Parathyroid adenoma (tissue), 2 donors: ENCODE data around the gene PPP1R3E.
A peak's percentile ranks its signal among the peaks of the same experiment; 100 is the strongest.
"Not testable (repeated sequence)": the region's sequence is repeated elsewhere in the genome, so short reads cannot be mapped to it uniquely, and the experiment has no call there.

ENCODE experiments used
- H2AFZ ChIP-seq: fragments of 300-600 bp; sonication (generic); one replicate; pipeline ENCODE4 v1.7.0; 2017; ENCODE audit warnings: antibody characterized with exemption, mild to moderate bottlenecking
- H3K27ac ChIP-seq: fragments of 300-600 bp; sonication (generic); one replicate; pipeline ENCODE4 v1.7.0; 2017
- H3K27me3 ChIP-seq: fragments of 300-600 bp; sonication (generic); one replicate; pipeline ENCODE4 v1.7.0; 2017; ENCODE audit warnings: low read length; ENCODE audit not compliant: control insufficient read depth, insufficient read depth
- H3K36me3 ChIP-seq: fragments of 300-600 bp; sonication (generic); one replicate; pipeline ENCODE4 v1.7.0; 2017; ENCODE audit warnings: low read length; ENCODE audit not compliant: control insufficient read depth, insufficient read depth
- H3K4me1 ChIP-seq: fragments of 300-600 bp; sonication (generic); one replicate; pipeline ENCODE4 v1.7.0; 2017; ENCODE audit warnings: control low read depth
- H3K4me2 ChIP-seq: fragments of 300-600 bp; sonication (generic); one replicate; pipeline ENCODE4 v1.7.0; 2017; ENCODE audit warnings: low read length
- H3K4me3 ChIP-seq: fragments of 300-600 bp; sonication (generic); one replicate; pipeline ENCODE4 v1.7.0; 2017; ENCODE audit warnings: low read depth, low read length
- H3K79me2 ChIP-seq: fragments of 300-600 bp; sonication (generic); one replicate; pipeline ENCODE4 v1.7.0; 2017; ENCODE audit warnings: control low read depth
- H3K9ac ChIP-seq: fragments of 300-600 bp; sonication (generic); one replicate; pipeline ENCODE4 v1.7.0; 2017; ENCODE audit warnings: mild to moderate bottlenecking
- H3K9me3 ChIP-seq: fragments of 300-600 bp; sonication (generic); one replicate; pipeline ENCODE4 v1.7.0; 2017; ENCODE audit warnings: low read length; ENCODE audit not compliant: control insufficient read depth
- CTCF ChIP-seq: fragments of 300-600 bp; sonication (generic); IDR thresholded peaks from one replicate; pipeline ENCODE4 v1.7.0; 2017; ENCODE audit warnings: antibody characterized with exemption, mild to moderate bottlenecking
- donor health status: primary hyperparathyroidism.

The PPP1R3E gene

DNA sequence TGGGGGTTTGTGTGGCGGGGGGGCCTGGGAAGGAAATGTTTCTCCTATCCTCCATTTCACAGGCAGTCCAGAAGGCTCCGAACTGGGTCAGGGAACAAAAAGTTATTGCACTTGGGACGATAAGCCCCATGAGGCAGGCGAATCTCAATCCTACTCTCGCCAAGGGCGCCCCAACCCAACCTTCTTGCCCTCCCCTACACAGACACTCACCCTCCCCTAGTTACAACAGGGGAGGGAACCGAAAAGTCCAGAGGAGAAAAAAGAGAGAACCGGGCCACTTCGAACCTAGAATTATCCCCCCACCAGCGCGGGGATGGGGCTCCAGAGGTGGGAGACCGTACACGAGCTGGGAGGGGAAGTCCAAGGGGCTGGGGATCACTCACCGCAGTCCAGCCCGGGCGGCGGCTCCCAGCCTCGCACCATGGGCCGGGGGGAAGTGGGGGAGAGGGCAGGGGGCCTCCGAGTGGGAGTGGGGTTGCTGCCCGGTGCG, 17.1 kb downstream of the PPP1R3E start:
- Histone ChIP-seq H3K9ac (peak overlapping the region; percentile 62), H3K36me3 (no peaks in the 10 kb centered on the region), H3K27ac (peak overlapping the region; percentile 76)

GRCh38 chr14:23284654-23285529, 17.8 kb downstream of the PPP1R3E start:
- H3K9ac ChIP-seq: no peak overlapping the region
- no peaks in the 10 kb centered on the region for H3K36me3 ChIP-seq
- H3K79me2 ChIP-seq: peaks cover 21% of the 10 kb centered on the region
- peaks cover 5% of the 10 kb centered on the region for H3K4me1 ChIP-seq
- H3K27me3 ChIP-seq: no peaks in the 10 kb centered on the region
- H3K4me2 ChIP-seq: peak overlapping the region; percentile 75
- peak overlapping the region; percentile 87 for H3K4me3 ChIP-seq
- peak overlapping the region; percentile 94 for H2AFZ ChIP-seq
- no peak for TF ChIP-seq CTCF
- no peaks in the 10 kb centered on the region for H3K9me3 ChIP-seq
- peak overlapping the region; percentile 76 for H3K27ac ChIP-seq

More for the DNA sequence above, 17.1 kb downstream of the PPP1R3E start:
- Histone ChIP-seq H3K27me3 (no peaks in the 10 kb centered on the region), H3K79me2 (peaks cover 16% of the 10 kb centered on the region), H3K9me3 (no peaks in the 10 kb centered on the region), H3K4me2 (peak overlapping the region; percentile 75), H2AFZ (peak overlapping the region; percentile 94), H3K4me1 (peaks cover 5% of the 10 kb centered on the region), H3K4me3 (peak overlapping the region; percentile 87)
- TF ChIP-seq CTCF: no peak

GRCh38 chr14:23281247-23281646, 21.4 kb downstream of the PPP1R3E start:
- no peaks in the 10 kb centered on the region for H3K36me3 ChIP-seq
- H3K9me3 ChIP-seq: no peaks in the 10 kb centered on the region
- no peak overlapping the region for H2AFZ ChIP-seq
- TF ChIP-seq CTCF: no peak
- H3K9ac ChIP-seq: no peak overlapping the region
- no peaks in the 10 kb centered on the region for H3K4me1 ChIP-seq
- no peak overlapping the region for H3K27ac ChIP-seq
- peaks cover 23% of the 10 kb centered on the region for H3K79me2 ChIP-seq
- H3K4me2 ChIP-seq: no peak overlapping the region
- H3K27me3 ChIP-seq: no peaks in the 10 kb centered on the region
- no peak overlapping the region for H3K4me3 ChIP-seq

- H3K4me2 ChIP-seq, H3K9ac ChIP-seq, H2AFZ ChIP-seq, H3K9me3 ChIP-seq, H3K27ac ChIP-seq, H3K27me3 ChIP-seq, H3K4me1 ChIP-seq, H3K36me3 ChIP-seq, H3K4me3 ChIP-seq: not testable (repeated sequence)
- H3K79me2 ChIP-seq: peaks cover 20% of the 10 kb centered on the region
Observed at GRCh38 chr14:23277928-23278327, 24.7 kb downstream of the PPP1R3E start.

GRCh38 chr14:23277189-23277588, 25.5 kb downstream of the PPP1R3E start:
- no peaks in the 10 kb centered on the region for H3K27me3 ChIP-seq
- H3K27ac ChIP-seq: no peak overlapping the region
- no peaks in the 10 kb centered on the region for H3K9me3 ChIP-seq
- H3K36me3 ChIP-seq: no peaks in the 10 kb centered on the region
- H3K79me2 ChIP-seq: peaks cover 20% of the 10 kb centered on the region
- no peak overlapping the region for H2AFZ ChIP-seq
- H3K4me3 ChIP-seq: no peak overlapping the region
- H3K4me1 ChIP-seq: no peaks in the 10 kb centered on the region
- H3K9ac ChIP-seq: no peak overlapping the region
- no peak for TF ChIP-seq CTCF
- no peak overlapping the region for H3K4me2 ChIP-seq
